ENCODE data around the gene TMEM138. TPM values are rescaled to one million over a fixed set of nuclear protein-coding genes. Genes with fewer than 3 reads are reported as not detected.
A peak's percentile ranks its signal among the peaks of the same experiment; 100 is the strongest.

TMEM138 gene
- total and polyA plus RNA-seq, 2 experiments from 2014 or later: 19.0 to 50.2 TPM

- H3K9me3 ChIP-seq (ENCODE audit: low read depth): no peaks in the 10 kb centered on the region
- 100% methylated on average over 1 of the region's 1 CpG for WGBS, 2 experiments (ENCODE audit: low coverage in 1 of 2, low lambda C conversion rate in 2 of 2, missing lambda C conversion rate in 2 of 2)
- H3F3A ChIP-seq (ENCODE audit: insufficient read depth): peaks cover 29% of the 10 kb centered on the region; the same call in 1 of the 2 replicates
- in situ Hi-C loops (cut with MboI): loop anchor here (5.0 kb wide), 1 partner anchor 52 kb away; no protein-coding TSS in a partner anchor
- peaks cover 16% of the 10 kb centered on the region for H3K4me1 ChIP-seq (ENCODE audit: insufficient read depth)
- no peak overlapping the region for H3K4me3 ChIP-seq
- H4K20me1 ChIP-seq (ENCODE audit: insufficient read depth): no peaks in the 10 kb centered on the region
- H3K9me2 ChIP-seq (ENCODE audit: insufficient read depth): no peaks in the 10 kb centered on the region
- peaks cover 26% of the 10 kb centered on the region for H3K79me2 ChIP-seq (ENCODE audit: insufficient read depth)
- no peaks in the 10 kb centered on the region for H3K27me3 ChIP-seq (replicated peaks; ENCODE audit: insufficient read depth)
- no peak overlapping the region for H2AFZ ChIP-seq
- no peaks in the 10 kb centered on the region for H3K36me3 ChIP-seq (ENCODE audit: low read depth)
- no peak for TF ChIP-seq EZH2phosphoT487 (IDR thresholded peaks at IDR 0.05; ENCODE audit: insufficient read depth, low read depth)
- TF ChIP-seq EZH2 (IDR thresholded peaks at IDR 0.05; ENCODE audit: insufficient read depth, poor library complexity, severe bottlenecking): no peak
- H3K4me2 ChIP-seq (ENCODE audit: unreplicated experiment): no peak overlapping the region
- no peak overlapping the region for H3K9ac ChIP-seq
- no peak for DNase-seq
- H3K27ac ChIP-seq: no peak overlapping the region
Observed at GRCh38 chr11:61335355-61335710, 26.8 kb upstream of the TMEM138 start.

GRCh38 chr11:61336171-61336935 is 25.8 kb upstream of the TMEM138 start:
- peak overlapping the region; percentile 50; the same call in 1 of the 2 replicates for H2AFZ ChIP-seq
- H3K9me3 ChIP-seq (ENCODE audit: low read depth): no peaks in the 10 kb centered on the region
- H3K27me3 ChIP-seq (replicated peaks; ENCODE audit: insufficient read depth): no peaks in the 10 kb centered on the region
- WGBS, 2 experiments (ENCODE audit: low coverage in 1 of 2, low lambda C conversion rate in 2 of 2, missing lambda C conversion rate in 2 of 2): 24 to 26% methylated on average over 8 of the region's 8 CpGs
- H3K4me1 ChIP-seq (ENCODE audit: insufficient read depth): 0 out of 2 replicates have a peak, but pooled peaks cover 5% of the 10 kb centered on the region
- DNase-seq: peak; percentile 85
- peaks cover 16% of the 10 kb centered on the region for H3K79me2 ChIP-seq (ENCODE audit: insufficient read depth)
- no peaks in the 10 kb centered on the region for H3K9me2 ChIP-seq (ENCODE audit: insufficient read depth)
- H3K4me3 ChIP-seq: no peak overlapping the region
- TF ChIP-seq EZH2 (IDR thresholded peaks at IDR 0.05; ENCODE audit: insufficient read depth, poor library complexity, severe bottlenecking) (no peak), EZH2phosphoT487 (IDR thresholded peaks at IDR 0.05; ENCODE audit: insufficient read depth, low read depth) (no peak)
- H3K4me2 ChIP-seq (ENCODE audit: unreplicated experiment): no peak overlapping the region
- no peaks in the 10 kb centered on the region for H4K20me1 ChIP-seq (ENCODE audit: insufficient read depth)
- H3K36me3 ChIP-seq (ENCODE audit: low read depth): no peaks in the 10 kb centered on the region
- peaks cover 25% of the 10 kb centered on the region; the same call in 1 of the 2 replicates for H3F3A ChIP-seq (ENCODE audit: insufficient read depth)
- in situ Hi-C loops (cut with MboI): loop anchor here (5.0 kb wide), 1 partner anchor 51 kb away; no protein-coding TSS in a partner anchor
- no peak overlapping the region for H3K9ac ChIP-seq
- no peak overlapping the region for H3K27ac ChIP-seq

DNA sequence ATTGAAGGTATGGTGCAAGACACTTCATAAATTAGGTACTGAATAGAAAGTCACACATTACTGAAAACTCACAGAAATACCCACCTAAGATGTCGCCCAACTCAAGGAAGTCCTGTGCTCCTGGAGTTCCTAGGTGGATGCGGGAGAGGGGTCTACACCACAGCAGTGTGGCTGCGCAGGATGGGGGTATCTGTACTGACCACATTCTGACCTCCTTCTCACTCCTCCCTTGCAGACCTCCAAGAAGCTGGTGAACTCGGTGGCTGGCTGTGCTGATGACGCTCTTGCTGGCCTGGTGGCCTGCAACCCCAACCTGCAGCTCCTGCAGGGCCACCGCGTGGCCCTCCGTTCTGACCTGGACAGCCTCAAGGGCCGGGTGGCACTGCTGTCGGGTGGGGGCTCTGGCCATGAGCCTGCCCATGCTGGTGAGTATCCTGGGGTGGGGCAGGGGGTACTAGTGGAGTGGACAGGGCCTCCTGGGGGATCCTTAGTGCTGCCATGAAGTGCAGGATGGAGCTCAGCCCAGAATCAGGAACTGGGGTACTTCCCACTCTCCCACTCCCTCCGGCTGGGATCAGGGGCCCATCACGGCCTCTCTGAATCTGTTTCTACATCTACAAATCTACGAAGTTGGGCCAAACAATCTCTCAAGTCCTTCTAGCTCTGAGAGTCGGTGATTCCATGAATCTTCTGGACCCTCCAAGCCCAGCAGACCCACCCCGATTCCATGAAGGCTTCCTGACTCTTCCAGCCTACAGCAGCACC is 24.3 kb upstream of the TMEM138 start:
- in situ Hi-C loops (cut with MboI): loop anchor here (5.0 kb wide), 1 partner anchor 49 kb away; no protein-coding TSS in a partner anchor
- Histone ChIP-seq H3K4me3 (no peak overlapping the region), H3K36me3 (ENCODE audit: low read depth) (no peaks in the 10 kb centered on the region), H3K4me1 (ENCODE audit: insufficient read depth) (no peaks in the 10 kb centered on the region), H3K4me2 (ENCODE audit: unreplicated experiment) (no peak overlapping the region), H3K9me3 (ENCODE audit: low read depth) (no peaks in the 10 kb centered on the region), H3F3A (ENCODE audit: insufficient read depth) (peaks cover 25% of the 10 kb centered on the region; the same call in 1 of the 2 replicates), H3K9me2 (ENCODE audit: insufficient read depth) (no peaks in the 10 kb centered on the region), H3K27me3 (replicated peaks; ENCODE audit: insufficient read depth) (no peaks in the 10 kb centered on the region), H2AFZ (no peak overlapping the region), H3K9ac (no peak overlapping the region), H4K20me1 (ENCODE audit: insufficient read depth) (no peaks in the 10 kb centered on the region), H3K27ac (no peak overlapping the region), H3K79me2 (ENCODE audit: insufficient read depth) (peaks cover under 1% of the 10 kb centered on the region)
- WGBS, 2 experiments (ENCODE audit: low coverage in 1 of 2, low lambda C conversion rate in 2 of 2, missing lambda C conversion rate in 2 of 2): 85 to 90% methylated on average over 15 of the region's 15 CpGs
- no peak for DNase-seq
- TF ChIP-seq EZH2 (IDR thresholded peaks at IDR 0.05; ENCODE audit: insufficient read depth, poor library complexity, severe bottlenecking) (no peak), EZH2phosphoT487 (IDR thresholded peaks at IDR 0.05; ENCODE audit: insufficient read depth, low read depth) (no peak)

DNA sequence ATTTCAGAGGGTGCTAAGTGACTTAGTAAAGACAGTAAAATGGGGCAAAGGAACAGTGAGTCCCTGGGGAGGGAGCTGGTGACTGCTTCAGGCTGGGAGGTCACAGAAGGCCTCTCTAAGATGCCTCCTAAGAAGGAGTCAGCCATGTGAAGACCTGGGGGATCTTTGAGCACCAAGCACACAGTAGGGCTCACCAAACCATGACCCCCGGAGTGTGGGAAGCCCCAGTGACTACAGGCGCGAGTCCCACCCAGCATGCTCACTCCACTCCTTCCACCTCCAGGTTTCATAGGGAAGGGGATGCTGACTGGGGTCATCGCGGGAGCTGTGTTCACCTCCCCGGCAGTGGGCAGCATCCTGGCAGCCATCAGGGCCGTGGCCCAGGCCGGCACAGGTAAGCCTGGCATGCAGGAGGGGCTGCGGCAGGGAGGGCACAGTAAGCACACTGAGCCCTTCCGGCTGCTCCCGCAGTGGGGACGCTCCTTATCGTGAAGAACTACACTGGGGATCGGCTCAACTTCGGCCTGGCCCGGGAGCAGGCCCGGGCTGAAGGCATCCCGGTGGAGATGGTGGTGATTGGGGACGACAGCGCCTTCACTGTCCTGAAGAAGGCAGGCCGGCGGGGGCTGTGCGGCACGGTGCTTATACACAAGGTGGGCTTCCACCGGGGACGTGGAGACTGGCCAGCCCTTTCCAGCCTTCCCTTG is 23.2 kb upstream of the TMEM138 start:
- Histone ChIP-seq H2AFZ (no peak overlapping the region), H3F3A (ENCODE audit: insufficient read depth) (peaks cover 19% of the 10 kb centered on the region; the same call in 1 of the 2 replicates), H3K9me2 (ENCODE audit: insufficient read depth) (no peaks in the 10 kb centered on the region), H3K9ac (no peak overlapping the region), H3K4me1 (ENCODE audit: insufficient read depth) (no peaks in the 10 kb centered on the region), H3K9me3 (ENCODE audit: low read depth) (no peaks in the 10 kb centered on the region), H3K27ac (no peak overlapping the region), H3K36me3 (ENCODE audit: low read depth) (no peaks in the 10 kb centered on the region), H3K4me2 (ENCODE audit: unreplicated experiment) (no peak overlapping the region), H3K79me2 (ENCODE audit: insufficient read depth) (no peaks in the 10 kb centered on the region), H3K4me3 (no peak overlapping the region), H4K20me1 (ENCODE audit: insufficient read depth) (no peaks in the 10 kb centered on the region), H3K27me3 (replicated peaks; ENCODE audit: insufficient read depth) (no peaks in the 10 kb centered on the region)
- in situ Hi-C loops (cut with MboI): loop anchor here (5.0 kb wide), 1 partner anchor 48 kb away; no protein-coding TSS in a partner anchor
- no peak for DNase-seq
- TF ChIP-seq EZH2phosphoT487 (IDR thresholded peaks at IDR 0.05; ENCODE audit: insufficient read depth, low read depth) (no peak), EZH2 (IDR thresholded peaks at IDR 0.05; ENCODE audit: insufficient read depth, poor library complexity, severe bottlenecking) (no peak)
- 96 to 97% methylated on average over 22 to 25 of the region's 26 CpGs for WGBS, 2 experiments (ENCODE audit: low coverage in 1 of 2, low lambda C conversion rate in 2 of 2, missing lambda C conversion rate in 2 of 2)

Data from GM23248 (cell line).